ENCODE results near the gene ZNF362.
"Not testable (repeated sequence)": the region's sequence is repeated elsewhere in the genome, so short reads cannot be mapped to it uniquely, and the experiment has no call there.

Gene ZNF362

DNA sequence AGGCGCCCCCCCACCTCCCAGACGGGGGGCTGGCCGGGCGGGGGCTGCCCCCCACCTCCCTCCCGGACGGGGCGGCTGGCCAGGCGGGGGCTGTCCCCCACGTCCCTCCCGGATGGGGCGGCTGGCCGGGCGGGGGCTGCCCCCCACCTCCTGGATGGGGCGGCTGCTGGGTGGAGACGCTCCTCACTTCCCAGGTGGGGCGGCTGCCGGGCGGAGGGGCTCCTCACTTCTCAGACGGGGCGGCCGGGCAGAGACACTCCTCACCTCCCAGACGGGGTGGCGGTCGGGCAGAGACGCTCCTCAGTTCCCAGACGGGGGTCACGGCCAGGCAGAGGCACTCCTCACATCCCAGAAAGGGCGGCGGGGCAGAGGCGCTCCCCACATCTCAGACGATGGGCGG is 53.1 kb downstream of the ZNF362 start:
- DNase-seq, result not testable (repeated sequence)

DNA sequence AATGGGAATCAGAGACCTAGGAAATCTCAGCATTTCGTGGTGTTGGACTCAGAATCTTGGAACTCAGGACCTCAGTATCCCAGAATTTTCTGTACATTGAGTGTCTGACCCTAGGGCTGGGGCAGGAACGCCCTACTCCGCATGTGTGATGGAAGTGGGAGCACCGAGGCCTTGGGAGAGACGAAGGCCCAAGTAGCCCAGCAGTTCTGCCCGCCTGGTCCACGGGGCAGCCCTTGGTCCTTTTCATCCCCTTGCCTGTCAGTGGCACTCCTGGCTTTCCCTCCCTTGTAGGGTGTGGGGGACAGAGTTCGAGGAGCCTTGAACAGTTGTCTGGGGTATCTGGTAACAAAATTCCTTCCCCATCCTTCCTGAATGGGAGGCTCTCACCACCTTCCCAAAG is 54.4 kb downstream of the ZNF362 start:
- DNase-seq, result no peak

- DNase-seq, result no peak
Observed at GRCh38 chr1:33311706-33312412, 55.6 kb downstream of the ZNF362 start.

- no peak for DNase-seq
Observed at GRCh38 chr1:33312413-33312749, 56.1 kb downstream of the ZNF362 start.

DNA sequence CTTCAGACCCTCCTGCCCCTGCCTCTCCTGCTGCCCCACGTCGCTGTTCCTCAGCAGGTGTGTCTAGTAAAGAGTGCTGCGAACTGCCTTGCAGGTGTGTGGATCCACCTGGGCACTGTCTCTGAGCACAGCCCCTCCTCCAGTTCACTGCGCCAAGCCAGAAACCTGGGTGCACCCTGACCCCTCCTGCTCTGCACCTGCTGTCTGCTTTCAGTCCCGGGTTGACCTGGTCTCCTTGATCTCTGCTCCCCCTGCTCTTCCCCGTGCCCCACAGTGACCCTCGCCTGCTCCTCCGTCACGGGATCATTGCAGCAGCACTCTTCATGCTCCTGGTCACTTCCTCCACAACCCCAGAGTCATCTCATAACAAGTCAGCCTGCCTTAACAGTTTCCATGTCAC is 58.1 kb downstream of the ZNF362 start:
- DNase-seq, result no peak

- no peak for DNase-seq
Observed at GRCh38 chr1:33316601-33317000, 60.3 kb downstream of the ZNF362 start.

DNA sequence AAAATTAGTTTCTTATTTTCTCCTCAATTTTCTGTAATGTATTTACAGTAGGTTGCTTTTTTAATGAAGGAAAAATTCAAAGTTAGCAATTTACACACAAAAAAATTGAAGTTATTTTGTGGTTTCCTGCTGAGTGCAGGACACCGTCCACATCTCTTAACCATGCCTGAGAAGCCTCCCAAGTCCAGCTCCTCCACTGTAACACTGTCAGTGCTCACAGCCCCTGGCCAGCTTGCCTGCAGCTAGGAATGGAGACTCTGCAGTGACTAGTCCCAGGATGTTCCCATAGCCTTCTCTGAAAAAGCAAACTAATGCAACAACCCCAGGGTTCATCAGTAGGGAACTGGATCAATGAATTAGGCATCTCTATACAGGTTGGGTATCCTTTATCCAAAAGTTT is 61.1 kb downstream of the ZNF362 start:
- DNase-seq, result no peak

GRCh38 chr1:33317946-33318345 is 61.7 kb downstream of the ZNF362 start:
- DNase-seq, result no peak

GRCh38 chr1:33319186-33319948 is 63.1 kb downstream of the ZNF362 start:
- no peak for DNase-seq

GRCh38 chr1:33319949-33320618 is 63.8 kb downstream of the ZNF362 start:
- DNase-seq, result no peak

DNA sequence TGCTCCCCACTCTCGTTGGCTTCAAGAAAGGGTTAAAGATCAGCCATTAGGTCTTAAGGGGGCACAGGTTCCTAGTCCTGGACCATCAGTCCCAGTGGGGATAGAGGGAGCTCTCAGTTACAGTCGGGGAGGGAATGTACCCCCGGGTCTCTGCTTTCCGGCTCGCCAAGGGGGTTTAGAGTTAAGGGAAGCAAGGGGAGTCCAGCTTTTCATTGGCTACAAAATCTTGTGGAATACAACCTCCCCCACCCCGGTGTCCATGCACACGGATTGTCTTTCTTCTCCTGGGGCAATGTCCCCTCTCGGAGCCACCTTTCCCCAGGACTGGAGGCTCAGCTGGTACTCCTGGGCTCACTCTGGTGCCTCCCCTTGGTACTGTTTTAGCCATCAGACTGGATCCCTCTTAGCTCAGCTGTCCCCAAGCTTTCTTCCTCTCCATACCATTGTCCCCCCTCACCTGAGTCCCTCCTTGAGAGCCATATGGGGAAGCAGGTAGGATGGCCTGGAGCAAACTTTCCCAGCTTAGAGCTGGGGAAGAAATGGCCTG is 64.4 kb downstream of the ZNF362 start, which contains the start of gene A3GALT2:
A3GALT2 (minus strand) TSS at position 480 of the 547 bp plus-strand sequence; CDS start at position 480, 0 bp downstream.
- DNase-seq, result peak; percentile 44

- peak; percentile 51 for DNase-seq
Observed at GRCh38 chr1:33321178-33321577, 64.9 kb downstream of the ZNF362 start.

DNA sequence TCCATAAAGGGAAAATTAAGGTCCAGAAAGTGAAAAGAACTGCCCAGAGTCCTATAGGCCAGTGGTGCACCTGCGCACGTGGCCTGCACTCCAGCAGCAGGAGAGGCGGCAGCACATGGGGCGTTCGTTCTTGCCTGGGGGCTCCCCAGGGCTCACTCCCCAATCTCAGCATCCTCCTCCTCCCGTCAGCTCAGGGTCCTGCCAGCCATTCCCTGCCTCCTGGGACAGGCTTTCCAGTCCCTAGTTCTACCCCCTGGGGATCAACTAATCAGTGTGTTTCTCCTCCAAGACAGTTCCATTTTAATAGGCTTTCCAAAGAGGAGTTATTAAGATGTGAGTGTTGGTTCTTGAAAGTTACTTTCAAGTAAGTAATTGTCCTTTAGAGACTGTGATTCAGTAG is 65.8 kb downstream of the ZNF362 start:
- DNase-seq, result peak; percentile 50

GRCh38 chr1:33322870-33323585 is 66.7 kb downstream of the ZNF362 start:
- DNase-seq, result peak; percentile 54

DNA sequence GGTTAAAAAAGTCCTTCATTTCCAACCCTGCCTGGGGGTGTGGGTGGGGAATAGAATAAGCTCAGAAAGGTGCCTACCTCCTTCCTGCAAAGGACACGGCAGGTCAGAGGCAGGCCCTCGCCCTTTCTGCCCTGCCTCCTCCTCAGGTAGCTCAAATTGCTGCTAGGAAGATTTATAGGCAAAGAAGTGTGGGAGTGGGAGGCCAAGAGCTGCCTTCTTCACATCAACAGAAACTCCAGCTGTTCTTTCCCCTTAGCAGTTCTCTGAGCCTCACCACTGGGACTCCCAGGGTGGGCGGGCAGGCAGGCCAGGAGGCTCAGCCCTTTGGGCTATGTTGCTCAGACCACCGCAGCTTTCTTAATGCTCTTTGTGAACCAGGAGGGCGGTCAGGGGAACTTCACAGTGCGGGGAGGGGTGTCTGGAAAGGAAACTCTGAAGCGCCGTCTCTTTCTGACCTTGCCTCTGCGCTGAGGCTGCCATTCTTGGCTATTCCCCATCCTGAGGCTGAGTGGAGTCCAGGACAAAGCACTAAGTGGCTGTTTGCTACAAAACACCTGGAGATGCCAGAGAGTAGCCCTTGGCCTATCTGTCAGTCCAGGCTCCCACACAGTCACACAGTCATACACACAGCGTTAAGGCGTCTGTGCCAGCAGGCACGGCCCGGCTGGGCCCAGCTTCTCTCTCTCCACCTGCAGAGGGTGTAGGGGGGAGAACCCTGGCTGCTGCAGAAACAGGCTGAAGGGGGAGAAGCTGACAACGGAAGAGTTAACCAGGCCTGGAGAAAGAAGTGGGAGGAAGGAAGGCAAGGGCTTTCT is 67.6 kb downstream of the ZNF362 start:
- peak; percentile 33 for DNase-seq

DNA sequence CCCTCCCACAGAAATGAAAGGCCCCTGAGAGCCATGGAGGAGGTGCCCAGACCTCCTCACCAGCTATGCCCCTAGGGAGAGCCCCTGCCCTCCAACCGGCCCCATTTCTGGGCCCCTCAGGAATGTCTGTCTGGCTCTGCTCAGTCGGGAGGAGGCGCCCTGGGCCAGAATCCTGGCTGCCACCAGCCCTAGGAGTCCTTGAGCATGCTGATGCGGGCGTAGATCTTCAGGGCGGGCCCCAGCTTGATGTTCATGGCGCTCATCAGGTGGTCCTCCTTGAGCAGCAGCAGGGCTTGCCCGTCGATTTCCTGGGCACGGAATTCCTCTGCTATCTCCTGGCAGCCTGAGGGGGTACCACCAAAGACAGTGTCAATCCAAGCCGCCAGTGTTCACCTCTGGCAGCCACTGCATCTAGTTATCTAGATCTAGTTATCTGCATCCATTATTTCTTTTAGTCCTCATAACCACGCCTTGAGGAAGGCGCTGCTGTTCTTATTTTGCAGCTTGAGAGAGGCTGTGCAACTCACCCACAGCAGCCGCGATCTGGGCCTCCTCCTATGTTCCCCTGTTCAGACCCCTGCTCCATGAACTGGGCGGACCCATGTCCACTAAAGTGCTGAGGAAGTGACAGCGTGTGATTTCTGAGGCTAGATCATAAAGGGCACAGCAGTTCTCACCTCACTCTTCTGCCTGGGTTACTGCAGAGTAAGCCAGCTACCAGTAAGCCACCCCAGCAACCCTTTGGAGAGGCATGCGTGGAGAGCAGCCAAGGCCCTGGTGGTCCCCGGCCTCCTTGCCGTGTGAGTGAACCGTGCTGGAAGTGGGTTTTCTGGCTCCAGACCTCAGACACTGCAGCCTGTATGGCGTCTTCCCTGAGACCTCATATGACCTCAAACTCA is 68.6 kb downstream of the ZNF362 start:
- peak; percentile 31 for DNase-seq

DNA sequence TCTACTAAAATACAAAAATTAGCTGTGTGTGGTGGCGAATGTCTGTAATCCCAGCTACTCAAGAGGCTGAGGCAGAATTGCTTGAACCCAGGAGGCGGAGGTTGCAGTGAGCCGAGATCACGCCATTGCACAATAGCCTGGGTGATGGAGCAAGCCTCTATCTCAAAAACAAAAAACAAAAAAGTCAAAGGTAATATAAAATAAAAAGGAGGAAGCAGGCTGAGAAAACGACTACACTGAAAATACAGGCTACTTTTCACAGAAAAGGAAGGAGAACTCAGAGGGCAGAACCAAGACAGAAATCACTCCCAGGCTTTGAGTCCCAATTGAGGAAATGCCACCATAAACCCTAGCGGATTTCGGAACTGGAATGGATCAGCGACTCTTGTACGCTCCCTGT is 70.5 kb downstream of the ZNF362 start:
- no peak for DNase-seq

GRCh38 chr1:33327587-33328325 is 71.5 kb downstream of the ZNF362 start:
- DNase-seq, result peak; percentile 33

GRCh38 chr1:33328817-33329216 is 72.5 kb downstream of the ZNF362 start:
- peak; percentile 48 for DNase-seq
